SIG-M5 treated with dmso at 0.1 percent for 504 hours (cell line): ENCODE measurements around the gene CASZ1.

Experiments
- DNase-seq: peaks from one replicate; lab custom pipeline; 2025; ENCODE audit not compliant: unreplicated experiment; lab: John Stamatoyannopoulos, UW

Gene CASZ1

GRCh38 chr1:10641976-10642375 lies 154.5 kb downstream of the CASZ1 start:
- no peak for DNase-seq

GRCh38 chr1:10640843-10641553 lies 155.4 kb downstream of the CASZ1 start:
- DNase-seq = no peak

GRCh38 chr1:10639775-10640578 lies 156.5 kb downstream of the CASZ1 start:
- DNase-seq = no peak

- no peak for DNase-seq
Measured at GRCh38 chr1:10639011-10639774, 157.3 kb downstream of the CASZ1 start.

- DNase-seq = no peak
Measured at GRCh38 chr1:10638559-10639005, 157.9 kb downstream of the CASZ1 start.

- DNase-seq = no peak
Measured at GRCh38 chr1:10637834-10638558, 158.4 kb downstream of the CASZ1 start.

- no peak for DNase-seq
Measured at GRCh38 chr1:10637400-10637799, 159.0 kb downstream of the CASZ1 start.

GRCh38 chr1:10635992-10636391 lies 160.5 kb downstream of the CASZ1 start:
- no peak for DNase-seq

GRCh38 chr1:10635085-10635896 lies 161.2 kb downstream of the CASZ1 start:
- peak; percentile 17 for DNase-seq

- no peak for DNase-seq
Measured at GRCh38 chr1:10634428-10635084, 161.9 kb downstream of the CASZ1 start.

GRCh38 chr1:10634075-10634427 lies 162.4 kb downstream of the CASZ1 start:
- no peak for DNase-seq

GRCh38 chr1:10633416-10633815 lies 163.0 kb downstream of the CASZ1 start:
- no peak for DNase-seq

GRCh38 chr1:10632691-10633090 lies 163.8 kb downstream of the CASZ1 start:
- DNase-seq = no peak

- DNase-seq = no peak
Measured at GRCh38 chr1:10631811-10632593, 164.4 kb downstream of the CASZ1 start.

- DNase-seq = no peak
Measured at GRCh38 chr1:10631121-10631810, 165.2 kb downstream of the CASZ1 start.

- no peak for DNase-seq
Measured at GRCh38 chr1:10630661-10631120, 165.8 kb downstream of the CASZ1 start.

- DNase-seq = no peak
Measured at GRCh38 chr1:10629816-10630571, 166.5 kb downstream of the CASZ1 start.
